Parathyroid adenoma (tissue), 2 donors: ENCODE results near the gene NUP188.
A peak's percentile ranks its signal among the peaks of the same experiment; 100 is the strongest.

Source experiments
- H2AFZ ChIP-seq: fragments of 300-600 bp; sonication (generic); one replicate; pipeline ENCODE4 v1.7.0; 2017; ENCODE audit warnings: antibody characterized with exemption, mild to moderate bottlenecking
- H3K27ac ChIP-seq: fragments of 300-600 bp; sonication (generic); one replicate; pipeline ENCODE4 v1.7.0; 2017
- H3K27me3 ChIP-seq: fragments of 300-600 bp; sonication (generic); one replicate; pipeline ENCODE4 v1.7.0; 2017; ENCODE audit warnings: low read length; ENCODE audit not compliant: control insufficient read depth, insufficient read depth
- H3K36me3 ChIP-seq: fragments of 300-600 bp; sonication (generic); one replicate; pipeline ENCODE4 v1.7.0; 2017; ENCODE audit warnings: low read length; ENCODE audit not compliant: control insufficient read depth, insufficient read depth
- H3K4me1 ChIP-seq: fragments of 300-600 bp; sonication (generic); one replicate; pipeline ENCODE4 v1.7.0; 2017; ENCODE audit warnings: control low read depth
- H3K4me2 ChIP-seq: fragments of 300-600 bp; sonication (generic); one replicate; pipeline ENCODE4 v1.7.0; 2017; ENCODE audit warnings: low read length
- H3K4me3 ChIP-seq: fragments of 300-600 bp; sonication (generic); one replicate; pipeline ENCODE4 v1.7.0; 2017; ENCODE audit warnings: low read depth, low read length
- H3K79me2 ChIP-seq: fragments of 300-600 bp; sonication (generic); one replicate; pipeline ENCODE4 v1.7.0; 2017; ENCODE audit warnings: control low read depth
- H3K9ac ChIP-seq: fragments of 300-600 bp; sonication (generic); one replicate; pipeline ENCODE4 v1.7.0; 2017; ENCODE audit warnings: mild to moderate bottlenecking
- H3K9me3 ChIP-seq: fragments of 300-600 bp; sonication (generic); one replicate; pipeline ENCODE4 v1.7.0; 2017; ENCODE audit warnings: low read length; ENCODE audit not compliant: control insufficient read depth
- TF ChIP-seq, protein P1 (sequence below): fragments of 300-600 bp; sonication (generic); IDR thresholded peaks from one replicate; pipeline ENCODE4 v1.7.0; 2017; ENCODE audit warnings: antibody characterized with exemption, mild to moderate bottlenecking
- donor health status: primary hyperparathyroidism.

Gene NUP188

DNA sequence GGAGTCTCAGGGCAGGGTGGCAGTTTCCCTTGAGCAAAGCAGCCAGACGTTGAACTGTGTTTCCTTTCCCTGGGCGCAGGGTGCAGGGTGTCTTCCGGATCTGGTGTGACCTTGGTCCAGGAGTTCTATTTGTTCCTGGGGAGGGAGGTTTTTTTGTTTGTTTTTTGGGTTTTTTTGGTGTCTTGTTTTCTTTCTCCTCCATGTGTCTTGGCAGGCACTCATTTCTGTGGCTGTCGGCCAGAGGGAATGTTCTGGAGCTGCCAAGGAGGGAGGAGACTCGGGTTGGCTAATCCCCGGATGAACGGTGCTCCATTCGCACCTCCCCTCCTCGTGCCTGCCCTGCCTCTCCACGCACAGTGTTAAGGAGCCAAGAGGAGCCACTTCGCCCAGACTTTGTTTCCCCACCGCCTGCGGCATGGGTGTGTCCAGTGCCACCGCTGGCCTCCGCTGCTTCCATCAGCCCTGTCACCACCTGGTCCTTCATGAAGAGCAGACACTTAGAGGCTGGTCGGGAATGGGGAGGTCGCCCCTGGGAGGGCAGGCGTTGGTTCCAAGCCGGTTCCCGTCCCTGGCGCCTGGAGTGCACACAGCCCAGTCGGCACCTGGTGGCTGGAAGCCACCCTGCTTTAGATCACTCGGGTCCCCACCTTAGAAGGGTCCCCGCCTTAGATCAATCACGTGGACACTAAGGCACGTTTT is 30.2 kb upstream of the NUP188 start:
- Histone ChIP-seq H3K9me3 (no peaks in the 10 kb centered on the region), H3K27me3 (no peaks in the 10 kb centered on the region), H3K4me1 (no peaks in the 10 kb centered on the region), H2AFZ (no peak overlapping the region), H3K36me3 (no peaks in the 10 kb centered on the region), H3K9ac (no peak overlapping the region), H3K79me2 (no peaks in the 10 kb centered on the region), H3K4me2 (no peak overlapping the region), H3K27ac (no peak overlapping the region), H3K4me3 (no peak overlapping the region)
- TF ChIP-seq, protein P1, sequence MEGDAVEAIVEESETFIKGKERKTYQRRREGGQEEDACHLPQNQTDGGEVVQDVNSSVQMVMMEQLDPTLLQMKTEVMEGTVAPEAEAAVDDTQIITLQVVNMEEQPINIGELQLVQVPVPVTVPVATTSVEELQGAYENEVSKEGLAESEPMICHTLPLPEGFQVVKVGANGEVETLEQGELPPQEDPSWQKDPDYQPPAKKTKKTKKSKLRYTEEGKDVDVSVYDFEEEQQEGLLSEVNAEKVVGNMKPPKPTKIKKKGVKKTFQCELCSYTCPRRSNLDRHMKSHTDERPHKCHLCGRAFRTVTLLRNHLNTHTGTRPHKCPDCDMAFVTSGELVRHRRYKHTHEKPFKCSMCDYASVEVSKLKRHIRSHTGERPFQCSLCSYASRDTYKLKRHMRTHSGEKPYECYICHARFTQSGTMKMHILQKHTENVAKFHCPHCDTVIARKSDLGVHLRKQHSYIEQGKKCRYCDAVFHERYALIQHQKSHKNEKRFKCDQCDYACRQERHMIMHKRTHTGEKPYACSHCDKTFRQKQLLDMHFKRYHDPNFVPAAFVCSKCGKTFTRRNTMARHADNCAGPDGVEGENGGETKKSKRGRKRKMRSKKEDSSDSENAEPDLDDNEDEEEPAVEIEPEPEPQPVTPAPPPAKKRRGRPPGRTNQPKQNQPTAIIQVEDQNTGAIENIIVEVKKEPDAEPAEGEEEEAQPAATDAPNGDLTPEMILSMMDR: no peak

DNA sequence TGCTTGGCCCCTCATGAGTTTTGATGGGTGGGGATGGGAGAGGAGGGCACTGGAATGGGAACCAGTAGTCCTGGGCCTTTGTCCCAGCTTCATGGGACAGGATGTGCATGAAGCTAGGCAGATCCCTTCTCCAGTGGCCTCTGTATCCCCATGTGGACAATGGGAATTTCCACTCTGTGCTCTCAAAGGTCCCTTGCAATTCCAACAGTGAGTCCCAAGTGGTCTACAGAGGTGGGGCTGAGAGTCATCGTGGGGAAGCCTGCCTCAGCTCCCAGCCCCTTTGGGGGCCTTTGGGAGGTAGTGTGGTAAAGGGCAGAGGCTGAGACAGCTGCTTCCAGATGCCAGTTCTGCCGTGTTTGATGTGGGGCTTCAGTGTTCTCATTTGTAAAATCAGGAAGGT is 28.6 kb upstream of the NUP188 start:
- H3K4me1 ChIP-seq: no peaks in the 10 kb centered on the region
- H3K27ac ChIP-seq: no peak overlapping the region
- no peaks in the 10 kb centered on the region for H3K27me3 ChIP-seq
- no peaks in the 10 kb centered on the region for H3K79me2 ChIP-seq
- TF ChIP-seq, protein P1: no peak
- H3K36me3 ChIP-seq: no peaks in the 10 kb centered on the region
- H3K4me2 ChIP-seq: no peak overlapping the region
- no peaks in the 10 kb centered on the region for H3K9me3 ChIP-seq
- no peak overlapping the region for H3K4me3 ChIP-seq
- no peak overlapping the region for H3K9ac ChIP-seq
- H2AFZ ChIP-seq: no peak overlapping the region

GRCh38 chr9:128919402-128920089 is 28.0 kb upstream of the NUP188 start:
- Histone ChIP-seq H3K4me1 (no peaks in the 10 kb centered on the region), H3K4me2 (no peak overlapping the region), H3K4me3 (no peak overlapping the region), H2AFZ (no peak overlapping the region), H3K9me3 (no peaks in the 10 kb centered on the region), H3K27ac (no peak overlapping the region), H3K79me2 (no peaks in the 10 kb centered on the region), H3K9ac (no peak overlapping the region), H3K27me3 (no peaks in the 10 kb centered on the region), H3K36me3 (no peaks in the 10 kb centered on the region)
- TF ChIP-seq, protein P1: no peak

GRCh38 chr9:128920381-128921058 is 27.0 kb upstream of the NUP188 start, which contains the start of gene PHYHD1:
TSS of gene PHYHD1 (plus strand) at chr9:128920982. CDS start at chr9:128922324, 1,342 bp downstream.
- Histone ChIP-seq H3K4me2 (peak within 1 kb of the TSS; percentile 73), H3K9me3 (no peaks in the 10 kb centered on the region), H3K27ac (peak within 1 kb of the TSS; percentile 60), H3K4me1 (no peaks in the 10 kb centered on the region), H3K27me3 (no peaks in the 10 kb centered on the region), H3K36me3 (no peaks in the 10 kb centered on the region), H3K4me3 (peak within 1 kb of the TSS; percentile 5), H3K79me2 (no peaks in the 10 kb centered on the region), H2AFZ (peak within 1 kb of the TSS; percentile 83), H3K9ac (no peak within 1 kb of the TSS)
- TF ChIP-seq, protein P1: no peak
